ENCODE data around the gene REEP2. TPM values are rescaled to one million over a fixed set of nuclear protein-coding genes. Genes with fewer than 3 reads are reported as not detected.

Gene REEP2
- total RNA-seq, 2 experiments from 2014 or later, result 6.1 to 10.9 TPM

GRCh38 chr5:138490648-138491283 is 51.9 kb downstream of the REEP2 start:
- ChIA-PET CTCF (interaction anchor here (0.8 to 2.1 kb wide), 2 partner anchors 26 to 41 kb away, joined by 3 to 11 read pairs; partner anchors contain the start of gene EGR1), POLR2A (no interaction called here)
- H3K4me1 Mint-ChIP-seq (ENCODE audit: low read depth), result peaks cover 13% of the 10 kb centered on the region
- peaks cover 19% of the 10 kb centered on the region for H3K27me3 Mint-ChIP-seq
- H3K27ac Mint-ChIP-seq, result no peak overlapping the region
- intact Hi-C loops (cut with micrococcal nuclease), result no loop called here
- H3K4me3 Mint-ChIP-seq, result peak overlapping the region; percentile 5
- H3K9me3 Mint-ChIP-seq, result no peaks in the 10 kb centered on the region
- no peak for DNase-seq
- no peaks in the 10 kb centered on the region for H3K36me3 Mint-ChIP-seq

GRCh38 chr5:138491284-138491648 is 52.4 kb downstream of the REEP2 start:
- Mint-ChIP-seq H3K4me3 (peak overlapping the region; percentile 5), H3K27me3 (peaks cover 19% of the 10 kb centered on the region), H3K9me3 (no peaks in the 10 kb centered on the region), H3K36me3 (no peaks in the 10 kb centered on the region), H3K27ac (no peak overlapping the region), H3K4me1 (ENCODE audit: low read depth) (peaks cover 13% of the 10 kb centered on the region)
- intact Hi-C loops (cut with micrococcal nuclease), result no loop called here
- ChIA-PET POLR2A (no interaction called here), CTCF (no interaction called here)
- no peak for DNase-seq

DNA sequence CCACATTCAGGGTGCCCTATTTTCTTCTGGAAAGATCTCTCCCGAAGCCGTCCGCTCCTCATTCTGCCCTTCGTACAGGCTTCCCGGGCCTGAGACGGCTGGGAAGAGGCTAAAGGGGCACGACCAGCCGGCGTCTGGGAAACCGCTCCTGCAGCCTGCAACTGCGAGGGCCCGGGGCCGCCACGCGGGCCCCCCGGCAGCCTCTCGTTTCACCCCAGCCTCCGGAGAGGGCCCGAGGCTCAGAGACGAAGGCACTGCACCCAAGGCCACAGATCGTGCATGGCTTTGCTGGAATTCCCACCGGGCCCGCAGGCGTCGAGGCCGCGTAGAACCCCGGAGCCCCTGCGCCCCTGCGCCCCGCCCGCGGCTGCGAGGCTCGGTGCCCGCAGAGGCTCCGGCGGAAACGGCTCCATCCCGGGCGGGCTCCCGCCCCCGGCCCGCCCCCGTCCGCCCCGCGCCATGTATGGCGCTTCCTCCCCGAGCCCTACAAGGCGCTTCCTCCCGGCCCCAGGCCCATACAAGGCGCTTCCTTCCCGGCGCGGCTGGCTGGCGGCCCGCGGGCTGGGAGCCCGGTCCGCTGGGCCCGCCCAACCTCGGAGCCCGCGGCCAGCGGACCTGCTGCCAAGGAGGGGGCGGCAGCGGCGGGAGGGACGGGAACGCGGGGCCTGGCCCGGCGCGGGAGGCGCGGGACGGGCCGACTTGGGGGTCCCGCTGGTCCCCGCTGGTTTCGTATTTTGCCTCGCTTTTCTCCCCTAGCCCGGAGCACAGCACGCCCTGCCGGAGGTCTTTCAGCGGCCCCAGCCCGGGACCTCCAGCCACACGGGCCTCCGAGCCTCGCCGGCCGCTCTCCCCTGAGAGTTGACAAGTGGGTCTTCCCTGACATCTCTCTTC is 53.1 kb downstream of the REEP2 start:
- H3K36me3 Mint-ChIP-seq, result no peaks in the 10 kb centered on the region
- ChIA-PET POLR2A (interaction anchor here (2.1 kb wide), 1 partner anchor 27 kb away, joined by 16 read pairs; the partner anchor contains the start of gene EGR1), CTCF (interaction anchor here (1.0 to 3.0 kb wide), 2 partner anchors 27 to 308 kb away, joined by 3 to 11 read pairs; partner anchors contain the start of gene EGR1)
- intact Hi-C loops (cut with micrococcal nuclease), result loop anchor here (1.0 kb wide), 1 partner anchor 27 kb away; the partner anchor contains the start of gene EGR1
- H3K27me3 Mint-ChIP-seq, result peaks cover 19% of the 10 kb centered on the region
- H3K4me1 Mint-ChIP-seq (ENCODE audit: low read depth), result peaks cover 13% of the 10 kb centered on the region
- H3K9me3 Mint-ChIP-seq, result no peaks in the 10 kb centered on the region
- DNase-seq, result peak; percentile 88
- no peak overlapping the region for H3K27ac Mint-ChIP-seq
- H3K4me3 Mint-ChIP-seq, result peak overlapping the region; percentile 85

- Mint-ChIP-seq H3K4me3 (peak overlapping the region; percentile 85), H3K4me1 (ENCODE audit: low read depth) (peaks cover 13% of the 10 kb centered on the region), H3K27ac (no peak overlapping the region), H3K36me3 (no peaks in the 10 kb centered on the region), H3K27me3 (peaks cover 19% of the 10 kb centered on the region), H3K9me3 (no peaks in the 10 kb centered on the region)
- intact Hi-C loops (cut with micrococcal nuclease), result loop anchor here (1.0 kb wide), 1 partner anchor 27 kb away; the partner anchor contains the start of gene EGR1
- ChIA-PET CTCF (interaction anchor here (1.0 to 3.0 kb wide), 3 partner anchors 27 to 308 kb away, joined by 3 to 11 read pairs (median 4); partner anchors contain the start of gene EGR1), POLR2A (interaction anchor here (2.1 kb wide), 1 partner anchor 27 kb away, joined by 16 read pairs; the partner anchor contains the start of gene EGR1)
- DNase-seq, result no peak
These were observed 53.7 kb downstream of the REEP2 start for GRCh38 chr5:138492560-138493045.

- no peak for DNase-seq
- intact Hi-C loops (cut with micrococcal nuclease), result no loop called here
- H3K36me3 Mint-ChIP-seq, result no peaks in the 10 kb centered on the region
- POLR2A ChIA-PET, result no interaction called here
- CTCF ChIA-PET, result no interaction called here
- peaks cover 15% of the 10 kb centered on the region for H3K27me3 Mint-ChIP-seq
- H3K4me1 Mint-ChIP-seq (ENCODE audit: low read depth), result peaks cover 13% of the 10 kb centered on the region
- H3K9me3 Mint-ChIP-seq, result no peaks in the 10 kb centered on the region
- no peak overlapping the region for H3K27ac Mint-ChIP-seq
- no peak overlapping the region for H3K4me3 Mint-ChIP-seq
These were observed 56.5 kb downstream of the REEP2 start for GRCh38 chr5:138495351-138495750.

Other genes with a start within 250 kb of the REEP2 start
- 10 to 100 TPM; 32.4 to 33.4 TPM for gene CDC23, start 225.7 kb upstream of the REEP2 start, total RNA-seq
- gene GFRA3, start 164.4 kb upstream of the REEP2 start, total RNA-seq, result under 1 TPM in 1 of 2 experiments, not detected in 1; 0.12 TPM
- gene CDC25C, start 107.3 kb upstream of the REEP2 start, total RNA-seq, result 10 to 100 TPM; 19.1 to 19.2 TPM
- 10 to 100 TPM; 17.2 to 19.2 TPM for gene FAM53C, start 100.8 kb upstream of the REEP2 start, total RNA-seq
- 10 to 100 TPM; 38.6 to 39.6 TPM for gene KDM3B, start 86.4 kb upstream of the REEP2 start, total RNA-seq
- gene EGR1, start 26.4 kb downstream of the REEP2 start, total RNA-seq, result 10 to 100 TPM; 64.2 to 69.4 TPM
- 100 to 1,000 TPM; 131 to 132 TPM for gene ETF1, start 104.2 kb downstream of the REEP2 start, total RNA-seq
- gene HSPA9, start 136.3 kb downstream of the REEP2 start, total RNA-seq, result 100 to 1,000 TPM; 358 to 368 TPM